PC-3 (cell line): ENCODE data around the gene TAS2R60. TPM values are rescaled to one million over a fixed set of nuclear protein-coding genes. Genes with fewer than 3 reads are reported as not detected.

Experiments used
- ATAC-seq: fragments of 200-7000 bp; cut with Tn5 transposase; 2 replicates; pipeline ENCODE4 v1.9.1; 2020; ENCODE audit warnings: mild to moderate bottlenecking, moderate library complexity
- BruUV-seq: library from RNA; stranded (reverse); fragments of 400-500 nt; replicated peaks from 2 replicates; lab custom pipeline; 2021; lab: Mats Ljungman, UMichigan
- CTCF ChIA-PET: fragments of 300-600 bp; sonication (Branson Sonifier 250); formaldehyde crosslinking; loops from one replicate; lab custom pipeline; 2022; ENCODE audit warnings: antibody characterized with exemption; lab: Charles Lee
- POLR2A ChIA-PET: fragments of 300-600 bp; sonication (Branson Sonifier 250); formaldehyde crosslinking; loops from one replicate; lab custom pipeline; 2022; ENCODE audit warnings: antibody characterized with exemption; ENCODE audit not compliant: unreplicated experiment; lab: Charles Lee
- DNase-seq: peaks from one replicate; pipeline ENCODE4 v3.0.0-alpha.2; 2015
- H2AFZ ChIP-seq: fragments of 300-600 bp; sonication (generic); 2 replicates; pipeline ENCODE4 v1.6.0; 2016; ENCODE audit warnings: antibody characterized with exemption, low read length
- H3F3A ChIP-seq: fragments of 300-600 bp; sonication (generic); one replicate; pipeline ENCODE4 v1.6.0; 2017; ENCODE audit warnings: antibody characterized with exemption, low read length, control low read depth, mild to moderate bottlenecking; ENCODE audit not compliant: unreplicated experiment
- H3K27ac ChIP-seq: fragments of 300-600 bp; sonication (generic); 2 replicates; pipeline ENCODE4 v1.5.1; 2016; ENCODE audit warnings: mild to moderate bottlenecking, low read length
- H3K27me3 ChIP-seq: fragments of 300-600 bp; sonication (generic); 2 replicates; pipeline ENCODE4 v1.6.1; 2016; ENCODE audit warnings: low read length, mixed read lengths
- H3K36me3 ChIP-seq: fragments of 300-600 bp; sonication (generic); 2 replicates; pipeline ENCODE4 v1.6.1; 2016; ENCODE audit warnings: low read depth, mixed run types, low read length, mixed read lengths
- H3K4me1 ChIP-seq: fragments of 300-600 bp; sonication (generic); 2 replicates; pipeline ENCODE4 v1.5.1; 2016; ENCODE audit warnings: low read length; ENCODE audit not compliant: insufficient read depth
- H3K4me2 ChIP-seq: fragments of 300-600 bp; sonication (generic); 2 replicates; pipeline ENCODE4 v1.6.0; 2016; ENCODE audit warnings: low read length
- H3K4me3 ChIP-seq: fragments of 300-600 bp; sonication (generic); 2 replicates; pipeline ENCODE4 v1.5.1; 2016; ENCODE audit warnings: mild to moderate bottlenecking, low read length, mixed read lengths
- H3K79me2 ChIP-seq: fragments of 300-600 bp; sonication (generic); 2 replicates; pipeline ENCODE4 v1.6.1; 2017; ENCODE audit warnings: low read length, mixed read lengths
- H3K9ac ChIP-seq: fragments of 300-600 bp; sonication (generic); 2 replicates; pipeline ENCODE4 v1.6.0; 2016; ENCODE audit warnings: mild to moderate bottlenecking, low read length
- H3K9me2 ChIP-seq: fragments of 300-600 bp; sonication (generic); replicated peaks from 2 replicates; pipeline ENCODE4 v1.6.1; 2016; ENCODE audit warnings: mixed run types, low read length, mixed read lengths
- H3K9me3 ChIP-seq: fragments of 300-600 bp; sonication (generic); 2 replicates; pipeline ENCODE4 v1.6.1; 2016; ENCODE audit warnings: low read length, mixed read lengths
- H4K20me1 ChIP-seq: fragments of 300-600 bp; sonication (generic); 2 replicates; pipeline ENCODE4 v1.6.1; 2016; ENCODE audit warnings: low read length, mixed read lengths
- CTCF ChIP-seq: fragments of 300-600 bp; sonication (generic); conservative IDR thresholded peaks from 2 replicates; pipeline ENCODE4 v1.5.1; 2017; ENCODE audit warnings: antibody characterized with exemption, low read depth, mild to moderate bottlenecking, low read length
- EZH2 ChIP-seq: fragments of 300-600 bp; sonication (generic); IDR thresholded peaks from one replicate; pipeline ENCODE4 v1.6.1; 2017; ENCODE audit warnings: antibody characterized with exemption, mild to moderate bottlenecking, low read length; ENCODE audit not compliant: unreplicated experiment
- EZH2phosphoT487 ChIP-seq: fragments of 300-600 bp; sonication (generic); IDR thresholded peaks from 2 replicates; pipeline ENCODE4 v1.6.1; 2018; ENCODE audit warnings: mild to moderate bottlenecking, antibody characterized with exemption, low read length, borderline replicate concordance
- intact Hi-C: fragments of 100-400 bp; cut with micrococcal nuclease; formaldehyde crosslinking; loops from 2 replicates; pipeline ENCODE4 v1.9.0; 2023
- total RNA-seq: library from RNA; depleted of rRNA; stranded (reverse); fragments of >200 nt; gene quantifications from 2 replicates; pipeline ENCODE4 v1.2.3, GENCODE V29; 2014

Gene TAS2R60
- total RNA-seq, 1 experiment from 2014 or later = not detected

- no peaks in the 10 kb centered on the region for H3F3A ChIP-seq
- ATAC-seq = no peak
- no peak overlapping the region for H3K9ac ChIP-seq
- intact Hi-C loops = no loop called here
- CTCF ChIA-PET = no interaction called here
- H2AFZ ChIP-seq = no peak overlapping the region
- no peak for TF ChIP-seq CTCF
- TF ChIP-seq EZH2phosphoT487 = no peak
- TF ChIP-seq EZH2 = no peak
- POLR2A ChIA-PET = no interaction called here
- H3K9me2 ChIP-seq = no peaks in the 10 kb centered on the region
- peaks cover 3% of the 10 kb centered on the region for H3K36me3 ChIP-seq
- BruUV-seq = no TSS peak
- no peak overlapping the region for H3K4me2 ChIP-seq
- no peaks in the 10 kb centered on the region for H4K20me1 ChIP-seq
- H3K27me3 ChIP-seq = no peaks in the 10 kb centered on the region
- DNase-seq = no peak
- no peaks in the 10 kb centered on the region for H3K9me3 ChIP-seq
- peaks cover 20% of the 10 kb centered on the region for H3K79me2 ChIP-seq
- no peak overlapping the region for H3K27ac ChIP-seq
- H3K4me1 ChIP-seq = peaks cover 24% of the 10 kb centered on the region
- no peak overlapping the region for H3K4me3 ChIP-seq
Measured at GRCh38 chr7:143405173-143406001, 37.9 kb upstream of the TAS2R60 start.

- Histone ChIP-seq H3K79me2 (peaks cover 20% of the 10 kb centered on the region), H2AFZ (no peak overlapping the region), H3K27me3 (no peaks in the 10 kb centered on the region), H3K4me2 (no peak overlapping the region), H3K4me1 (peaks cover 24% of the 10 kb centered on the region), H3K4me3 (no peak overlapping the region), H3K9me3 (no peaks in the 10 kb centered on the region), H3K9ac (no peak overlapping the region), H3F3A (no peaks in the 10 kb centered on the region), H4K20me1 (no peaks in the 10 kb centered on the region), H3K36me3 (peaks cover 3% of the 10 kb centered on the region; the same call in 1 of the 2 replicates), H3K9me2 (no peaks in the 10 kb centered on the region), H3K27ac (no peak overlapping the region)
- ChIA-PET POLR2A (no interaction called here), CTCF (no interaction called here)
- intact Hi-C loops = no loop called here
- no peak for ATAC-seq
- no peak for DNase-seq
- no TSS peak for BruUV-seq
- TF ChIP-seq EZH2phosphoT487 (no peak), EZH2 (no peak), CTCF (no peak)
Measured at GRCh38 chr7:143406002-143406357, 37.3 kb upstream of the TAS2R60 start.
